ENCODE data around the gene TMIGD1.

Gene TMIGD1

GRCh38 chr17:30326809-30327208 lies 7.0 kb downstream of the TMIGD1 start:
- no peak for DNase-seq

- DNase-seq, result no peak
These were observed 9.1 kb downstream of the TMIGD1 start for GRCh38 chr17:30324723-30325122.

- DNase-seq, result peak; percentile 74
These were observed 9.9 kb downstream of the TMIGD1 start for GRCh38 chr17:30323895-30324319.

- DNase-seq, result no peak
These were observed 10.5 kb downstream of the TMIGD1 start for GRCh38 chr17:30323262-30323894.

GRCh38 chr17:30321314-30321713 lies 12.5 kb downstream of the TMIGD1 start:
- DNase-seq, result no peak

GRCh38 chr17:30318155-30318554 lies 15.7 kb downstream of the TMIGD1 start:
- no peak for DNase-seq

- DNase-seq, result no peak
These were observed 17.1 kb downstream of the TMIGD1 start for GRCh38 chr17:30316736-30317135.

GRCh38 chr17:30315106-30315505 lies 18.8 kb downstream of the TMIGD1 start:
- no peak for DNase-seq

- no peak for DNase-seq
These were observed 19.4 kb downstream of the TMIGD1 start for GRCh38 chr17:30314474-30314873.

GRCh38 chr17:30312226-30312625 lies 21.6 kb downstream of the TMIGD1 start:
- no peak for DNase-seq

- DNase-seq, result no peak
These were observed 23.3 kb downstream of the TMIGD1 start for GRCh38 chr17:30310562-30310961.

- peak; percentile 60 for DNase-seq
These were observed 24.3 kb downstream of the TMIGD1 start for GRCh38 chr17:30309591-30309990.

- DNase-seq, result no peak
These were observed 25.5 kb downstream of the TMIGD1 start for GRCh38 chr17:30308406-30308805.

GRCh38 chr17:30304778-30305177 lies 29.1 kb downstream of the TMIGD1 start:
- DNase-seq, result no peak

GRCh38 chr17:30302241-30302640 lies 31.6 kb downstream of the TMIGD1 start:
- no peak for DNase-seq

GRCh38 chr17:30300818-30301217 lies 33.0 kb downstream of the TMIGD1 start:
- no peak for DNase-seq

- DNase-seq, result no peak
These were observed 34.9 kb downstream of the TMIGD1 start for GRCh38 chr17:30299000-30299399.

GRCh38 chr17:30297715-30298114 lies 36.1 kb downstream of the TMIGD1 start:
- DNase-seq, result no peak

GRCh38 chr17:30296499-30297080 lies 37.3 kb downstream of the TMIGD1 start:
- no peak for DNase-seq

GRCh38 chr17:30292286-30292858 lies 41.5 kb downstream of the TMIGD1 start:
- DNase-seq, result peak; percentile 61

GRCh38 chr17:30291543-30292285 lies 42.1 kb downstream of the TMIGD1 start, which contains the start of gene BLMH:
Gene BLMH (minus strand): TSS chr17:30291944. CDS start chr17:30291819, 125 bp downstream.
- peak; percentile 88 for DNase-seq

- DNase-seq, result no peak
These were observed 42.9 kb downstream of the TMIGD1 start for GRCh38 chr17:30290696-30291542.
